GM23338 (cell line): ENCODE data around the gene PLXNC1. TPM values are rescaled to one million over a fixed set of nuclear protein-coding genes. Genes with fewer than 3 reads are reported as not detected.

Experiments used
- ATAC-seq: fragments of 200-7000 bp; cut with Tn5 transposase; 3 replicates; pipeline ENCODE4 v1.9.1; 2020
- DNase-seq: peaks from one replicate; pipeline ENCODE4 v3.0.0-alpha.2; 2015; ENCODE audit warnings: low spot score
- H2AFZ ChIP-seq: fragments of 200-600 bp; sonication (generic); 2 replicates; pipeline ENCODE4 v1.8.0; 2016; ENCODE audit warnings: antibody characterized with exemption, mild to moderate bottlenecking, moderate library complexity
- H3F3A ChIP-seq: fragments of 200-600 bp; sonication (generic); replicated peaks from 2 replicates; pipeline ENCODE4 v1.8.0; 2017; ENCODE audit warnings: antibody characterized with exemption, mixed run types, low read depth
- H3K27ac ChIP-seq: fragments of 200-600 bp; sonication (generic); 2 replicates; pipeline ENCODE4 v1.6.1; 2016; ENCODE audit warnings: low read depth
- H3K27me3 ChIP-seq: fragments of 200-600 bp; sonication (generic); 2 replicates; pipeline ENCODE4 v1.8.0; 2016; ENCODE audit warnings: mild to moderate bottlenecking, mixed run types, moderate library complexity; ENCODE audit not compliant: insufficient read depth
- H3K36me3 ChIP-seq: fragments of 200-600 bp; sonication (generic); 2 replicates; pipeline ENCODE4 v1.8.0; 2016; ENCODE audit warnings: mild to moderate bottlenecking; ENCODE audit not compliant: insufficient read depth
- H3K4me1 ChIP-seq: fragments of 200-600 bp; sonication (generic); 2 replicates; pipeline ENCODE4 v1.8.0; 2016; ENCODE audit warnings: mild to moderate bottlenecking, moderate library complexity; ENCODE audit not compliant: insufficient read depth
- H3K4me2 ChIP-seq: fragments of 200-600 bp; sonication (generic); 2 replicates; pipeline ENCODE4 v1.7.1; 2017; ENCODE audit warnings: mixed run types
- H3K4me3 ChIP-seq: fragments of 200-600 bp; sonication (generic); 2 replicates; pipeline ENCODE4 v1.6.1; 2016; ENCODE audit warnings: mixed run types
- H3K79me2 ChIP-seq: fragments of 200-600 bp; sonication (generic); replicated peaks from 2 replicates; pipeline ENCODE4 v1.8.0; 2017; ENCODE audit warnings: mild to moderate bottlenecking; ENCODE audit not compliant: insufficient read depth
- H3K9me2 ChIP-seq: fragments of 200-600 bp; sonication (generic); 2 replicates; pipeline ENCODE4 v1.8.0; 2017; ENCODE audit not compliant: insufficient read depth
- H4K20me1 ChIP-seq: fragments of 200-600 bp; sonication (generic); replicated peaks from 2 replicates; pipeline ENCODE4 v1.8.0; 2017; ENCODE audit warnings: mild to moderate bottlenecking; ENCODE audit not compliant: insufficient read depth
- H3K27ac Mint-ChIP-seq: 2 replicates; pipeline ENCODE4 v1.8.0; 2020; ENCODE audit warnings: inconsistent platforms, mild to moderate bottlenecking, moderate library complexity, mixed read lengths
- H3K27me3 Mint-ChIP-seq: 3 replicates; pipeline ENCODE4 v1.8.0; 2022; ENCODE audit warnings: low read depth, mild to moderate bottlenecking, moderate library complexity, mixed read lengths, inconsistent platforms; ENCODE audit not compliant: insufficient read depth, poor library complexity
- H3K36me3 Mint-ChIP-seq: 3 replicates; pipeline ENCODE4 v1.8.0; 2021; ENCODE audit warnings: low read depth, mild to moderate bottlenecking, inconsistent platforms, moderate library complexity, mixed read lengths
- H3K4me1 Mint-ChIP-seq: 3 replicates; pipeline ENCODE4 v1.8.0; 2020; ENCODE audit warnings: mild to moderate bottlenecking, inconsistent platforms, mixed read lengths
- H3K4me3 Mint-ChIP-seq: 3 replicates; pipeline ENCODE4 v1.8.0; 2021; ENCODE audit warnings: moderate library complexity, mild to moderate bottlenecking, inconsistent platforms, mixed read lengths
- H3K9me3 Mint-ChIP-seq: 3 replicates; pipeline ENCODE4 v1.8.0; 2020; ENCODE audit warnings: moderate library complexity, mild to moderate bottlenecking, inconsistent platforms, mixed read lengths
- EZH2phosphoT487 ChIP-seq: fragments of 200-600 bp; sonication (generic); IDR thresholded peaks from one replicate; pipeline ENCODE4 v1.8.1; 2018; ENCODE audit warnings: antibody characterized with exemption; ENCODE audit not compliant: unreplicated experiment
- JUNB ChIP-seq: IDR thresholded peaks from one replicate; pipeline ENCODE4 v1.6.1; 2016; ENCODE audit warnings: antibody characterized with exemption; ENCODE audit not compliant: unreplicated experiment
- POLR2AphosphoS5 ChIP-seq: IDR thresholded peaks from 2 replicates; pipeline ENCODE4 v1.6.1; 2016; ENCODE audit warnings: antibody characterized with exemption, low read depth
- STAT1 ChIP-seq: IDR thresholded peaks from one replicate; pipeline ENCODE4 v1.6.1; 2016; ENCODE audit warnings: antibody characterized with exemption; ENCODE audit not compliant: unreplicated experiment
- ZNF114 ChIP-seq: fragments of 250-450 bp; sonication (Bioruptor Pico); IDR thresholded peaks from 2 replicates; pipeline ENCODE4 v1.5.0; 2020; ENCODE audit warnings: mild to moderate bottlenecking, moderate library complexity
- polyA plus RNA-seq: library from polyadenylated mRNA; unstranded; fragments of >200 nt; fragmentation: Nextera tagmentation; extraction: Ambion mirVana; gene quantifications from 2 replicates; pipeline ENCODE4 v1.2.1, GENCODE V29; 2016
- total RNA-seq: library from RNA; depleted of rRNA; stranded (reverse); fragments of >200 nt; shearing (Covaris generic); gene quantifications from 2 replicates; pipeline ENCODE4 v1.2.3, GENCODE V29; 2014
- TF ChIP-seq, protein P1 (sequence below): fragments of 250-450 bp; sonication (Bioruptor Pico); IDR thresholded peaks from 2 replicates; pipeline ENCODE4 v1.5.0; 2020; ENCODE audit warnings: mild to moderate bottlenecking, moderate library complexity
- TF ChIP-seq, protein P2 (sequence below): IDR thresholded peaks from 2 replicates; pipeline ENCODE4 v1.6.1; 2016; ENCODE audit warnings: antibody characterized with exemption

PLXNC1 gene
- total and polyA plus RNA-seq, 2 experiments from 2014 or later, result 1.9 to 6.5 TPM

GRCh38 chr12:94255428-94255827 lies 107.1 kb downstream of the PLXNC1 start (continued):
- TF ChIP-seq, protein P1, sequence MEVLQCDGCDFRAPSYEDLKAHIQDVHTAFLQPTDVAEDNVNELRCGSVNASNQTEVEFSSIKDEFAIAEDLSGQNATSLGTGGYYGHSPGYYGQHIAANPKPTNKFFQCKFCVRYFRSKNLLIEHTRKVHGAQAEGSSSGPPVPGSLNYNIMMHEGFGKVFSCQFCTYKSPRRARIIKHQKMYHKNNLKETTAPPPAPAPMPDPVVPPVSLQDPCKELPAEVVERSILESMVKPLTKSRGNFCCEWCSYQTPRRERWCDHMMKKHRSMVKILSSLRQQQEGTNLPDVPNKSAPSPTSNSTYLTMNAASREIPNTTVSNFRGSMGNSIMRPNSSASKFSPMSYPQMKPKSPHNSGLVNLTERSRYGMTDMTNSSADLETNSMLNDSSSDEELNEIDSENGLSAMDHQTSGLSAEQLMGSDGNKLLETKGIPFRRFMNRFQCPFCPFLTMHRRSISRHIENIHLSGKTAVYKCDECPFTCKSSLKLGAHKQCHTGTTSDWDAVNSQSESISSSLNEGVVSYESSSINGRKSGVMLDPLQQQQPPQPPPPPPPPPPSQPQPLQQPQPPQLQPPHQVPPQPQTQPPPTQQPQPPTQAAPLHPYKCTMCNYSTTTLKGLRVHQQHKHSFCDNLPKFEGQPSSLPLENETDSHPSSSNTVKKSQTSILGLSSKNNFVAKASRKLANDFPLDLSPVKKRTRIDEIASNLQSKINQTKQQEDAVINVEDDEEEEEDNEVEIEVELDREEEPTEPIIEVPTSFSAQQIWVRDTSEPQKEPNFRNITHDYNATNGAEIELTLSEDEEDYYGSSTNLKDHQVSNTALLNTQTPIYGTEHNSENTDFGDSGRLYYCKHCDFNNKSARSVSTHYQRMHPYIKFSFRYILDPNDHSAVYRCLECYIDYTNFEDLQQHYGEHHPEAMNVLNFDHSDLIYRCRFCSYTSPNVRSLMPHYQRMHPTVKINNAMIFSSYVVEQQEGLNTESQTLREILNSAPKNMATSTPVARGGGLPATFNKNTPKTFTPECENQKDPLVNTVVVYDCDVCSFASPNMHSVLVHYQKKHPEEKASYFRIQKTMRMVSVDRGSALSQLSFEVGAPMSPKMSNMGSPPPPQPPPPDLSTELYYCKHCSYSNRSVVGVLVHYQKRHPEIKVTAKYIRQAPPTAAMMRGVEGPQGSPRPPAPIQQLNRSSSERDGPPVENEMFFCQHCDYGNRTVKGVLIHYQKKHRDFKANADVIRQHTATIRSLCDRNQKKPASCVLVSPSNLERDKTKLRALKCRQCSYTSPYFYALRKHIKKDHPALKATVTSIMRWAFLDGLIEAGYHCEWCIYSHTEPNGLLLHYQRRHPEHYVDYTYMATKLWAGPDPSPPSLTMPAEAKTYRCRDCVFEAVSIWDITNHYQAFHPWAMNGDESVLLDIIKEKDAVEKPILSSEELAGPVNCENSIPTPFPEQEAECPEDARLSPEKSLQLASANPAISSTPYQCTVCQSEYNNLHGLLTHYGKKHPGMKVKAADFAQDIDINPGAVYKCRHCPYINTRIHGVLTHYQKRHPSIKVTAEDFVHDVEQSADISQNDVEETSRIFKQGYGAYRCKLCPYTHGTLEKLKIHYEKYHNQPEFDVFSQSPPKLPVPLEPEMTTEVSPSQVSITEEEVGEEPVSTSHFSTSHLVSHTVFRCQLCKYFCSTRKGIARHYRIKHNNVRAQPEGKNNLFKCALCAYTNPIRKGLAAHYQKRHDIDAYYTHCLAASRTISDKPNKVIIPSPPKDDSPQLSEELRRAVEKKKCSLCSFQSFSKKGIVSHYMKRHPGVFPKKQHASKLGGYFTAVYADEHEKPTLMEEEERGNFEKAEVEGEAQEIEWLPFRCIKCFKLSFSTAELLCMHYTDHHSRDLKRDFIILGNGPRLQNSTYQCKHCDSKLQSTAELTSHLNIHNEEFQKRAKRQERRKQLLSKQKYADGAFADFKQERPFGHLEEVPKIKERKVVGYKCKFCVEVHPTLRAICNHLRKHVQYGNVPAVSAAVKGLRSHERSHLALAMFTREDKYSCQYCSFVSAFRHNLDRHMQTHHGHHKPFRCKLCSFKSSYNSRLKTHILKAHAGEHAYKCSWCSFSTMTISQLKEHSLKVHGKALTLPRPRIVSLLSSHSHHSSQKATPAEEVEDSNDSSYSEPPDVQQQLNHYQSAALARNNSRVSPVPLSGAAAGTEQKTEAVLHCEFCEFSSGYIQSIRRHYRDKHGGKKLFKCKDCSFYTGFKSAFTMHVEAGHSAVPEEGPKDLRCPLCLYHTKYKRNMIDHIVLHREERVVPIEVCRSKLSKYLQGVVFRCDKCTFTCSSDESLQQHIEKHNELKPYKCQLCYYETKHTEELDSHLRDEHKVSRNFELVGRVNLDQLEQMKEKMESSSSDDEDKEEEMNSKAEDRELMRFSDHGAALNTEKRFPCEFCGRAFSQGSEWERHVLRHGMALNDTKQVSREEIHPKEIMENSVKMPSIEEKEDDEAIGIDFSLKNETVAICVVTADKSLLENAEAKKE, result no peak
- no peak for TF ChIP-seq EZH2phosphoT487
- TF ChIP-seq ZNF114 (CRISPR knock-in tag), result no peak
- no peak for TF ChIP-seq POLR2AphosphoS5
- TF ChIP-seq, protein P2, sequence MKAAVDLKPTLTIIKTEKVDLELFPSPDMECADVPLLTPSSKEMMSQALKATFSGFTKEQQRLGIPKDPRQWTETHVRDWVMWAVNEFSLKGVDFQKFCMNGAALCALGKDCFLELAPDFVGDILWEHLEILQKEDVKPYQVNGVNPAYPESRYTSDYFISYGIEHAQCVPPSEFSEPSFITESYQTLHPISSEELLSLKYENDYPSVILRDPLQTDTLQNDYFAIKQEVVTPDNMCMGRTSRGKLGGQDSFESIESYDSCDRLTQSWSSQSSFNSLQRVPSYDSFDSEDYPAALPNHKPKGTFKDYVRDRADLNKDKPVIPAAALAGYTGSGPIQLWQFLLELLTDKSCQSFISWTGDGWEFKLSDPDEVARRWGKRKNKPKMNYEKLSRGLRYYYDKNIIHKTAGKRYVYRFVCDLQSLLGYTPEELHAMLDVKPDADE, result no peak

DNA sequence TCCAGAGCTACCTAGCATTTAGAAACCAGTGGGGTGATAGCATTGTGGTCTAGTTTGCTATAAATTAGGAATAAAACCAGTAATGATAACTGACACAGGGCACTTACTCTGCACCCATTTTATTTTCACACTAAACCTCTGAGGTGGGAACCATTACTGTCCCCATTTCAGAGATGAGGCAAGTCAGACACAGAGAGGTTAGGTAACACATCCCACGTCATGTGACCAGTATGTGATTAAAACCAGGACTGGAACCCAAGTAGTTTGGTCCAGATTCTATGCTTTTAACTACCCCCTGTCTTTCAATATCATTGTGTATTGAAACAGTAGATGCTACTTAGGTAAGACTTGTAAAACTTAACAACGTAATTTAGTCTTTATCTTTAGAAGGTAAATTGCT lies 110.2 kb downstream of the PLXNC1 start:
- no peak overlapping the region for H3K4me2 ChIP-seq
- no peak overlapping the region for H3K4me3 ChIP-seq
- no peaks in the 10 kb centered on the region for H3K27me3 ChIP-seq
- ATAC-seq (no peak), DNase-seq (no peak)
- peaks cover 7% of the 10 kb centered on the region; the same call in 2 of the 3 replicates for H3K9me3 Mint-ChIP-seq
- no peak overlapping the region for H3K4me3 Mint-ChIP-seq
- no peaks in the 10 kb centered on the region; the same call in 1 of the 2 replicates for H3K36me3 ChIP-seq
- peaks cover 10% of the 10 kb centered on the region for H3F3A ChIP-seq
- H3K36me3 Mint-ChIP-seq, result peaks cover 4% of the 10 kb centered on the region; the same call in 2 of the 3 replicates
- no peaks in the 10 kb centered on the region for H3K79me2 ChIP-seq
- no peaks in the 10 kb centered on the region for H4K20me1 ChIP-seq
- TF ChIP-seq JUNB (no peak), ZNF114 (CRISPR knock-in tag) (no peak), STAT1 (no peak)
- TF ChIP-seq, protein P2, result no peak
- peaks cover 46% of the 10 kb centered on the region for H3K4me1 ChIP-seq
- H3K9me2 ChIP-seq, result peaks cover 4% of the 10 kb centered on the region; the same call in 1 of the 2 replicates
- H3K27ac Mint-ChIP-seq, result no peak overlapping the region
- no peak overlapping the region for H2AFZ ChIP-seq
- no peak overlapping the region for H3K27ac ChIP-seq
- H3K4me1 Mint-ChIP-seq, result peaks cover 53% of the 10 kb centered on the region
- H3K27me3 Mint-ChIP-seq, result peaks cover 20% of the 10 kb centered on the region
